Measurements from ENCODE around the gene AGPAT3. TPM values are rescaled to one million over a fixed set of nuclear protein-coding genes. Genes with fewer than 3 reads are reported as not detected.

The AGPAT3 gene
- polyA plus RNA-seq, 4 donors = 52.1 to 73.5 (median 61.4) TPM

- DNase-seq (ENCODE audit: low read depth in 4 of 4, low spot score in 2 of 4) = peak; percentile 48 to 78 (median 70)
These were observed 146.8 kb downstream of the AGPAT3 start, which contains the start of gene TRAPPC10 for GRCh38 chr21:44011579-44012473. TRAPPC10 (plus strand) TSS chr21:44012309; CDS start chr21:44012494, 185 bp downstream.

- DNase-seq (ENCODE audit: low read depth in 4 of 4, low spot score in 2 of 4) = no peak
These were observed 147.7 kb downstream of the AGPAT3 start for GRCh38 chr21:44012474-44013379.

- no peak for DNase-seq (ENCODE audit: low read depth in 4 of 4, low spot score in 2 of 4)
These were observed 148.5 kb downstream of the AGPAT3 start for GRCh38 chr21:44013380-44014088.

GRCh38 chr21:44017601-44018000 lies 152.6 kb downstream of the AGPAT3 start:
- DNase-seq (ENCODE audit: low read depth in 4 of 4, low spot score in 2 of 4) = no peak

GRCh38 chr21:44018127-44018526 lies 153.1 kb downstream of the AGPAT3 start:
- DNase-seq (ENCODE audit: low read depth in 4 of 4, low spot score in 2 of 4) = no peak

- no peak for DNase-seq (ENCODE audit: low read depth in 4 of 4, low spot score in 2 of 4)
These were observed 154.0 kb downstream of the AGPAT3 start for GRCh38 chr21:44018813-44019567.

GRCh38 chr21:44019568-44019958 lies 154.5 kb downstream of the AGPAT3 start:
- no peak for DNase-seq (ENCODE audit: low read depth in 4 of 4, low spot score in 2 of 4)

GRCh38 chr21:44020551-44020950 lies 155.5 kb downstream of the AGPAT3 start:
- no peak for DNase-seq (ENCODE audit: low read depth in 4 of 4, low spot score in 2 of 4)

- no peak for DNase-seq (ENCODE audit: low read depth in 4 of 4, low spot score in 2 of 4)
These were observed 156.0 kb downstream of the AGPAT3 start for GRCh38 chr21:44021064-44021463.

GRCh38 chr21:44024257-44024656 lies 159.2 kb downstream of the AGPAT3 start:
- no peak for DNase-seq (ENCODE audit: low read depth in 4 of 4, low spot score in 2 of 4)

GRCh38 chr21:44024887-44025353 lies 159.9 kb downstream of the AGPAT3 start:
- DNase-seq (ENCODE audit: low read depth in 4 of 4, low spot score in 2 of 4) = no peak

GRCh38 chr21:44027607-44028286 lies 162.7 kb downstream of the AGPAT3 start:
- no peak for DNase-seq (ENCODE audit: low read depth in 4 of 4, low spot score in 2 of 4)

- no peak for DNase-seq (ENCODE audit: low read depth in 4 of 4, low spot score in 2 of 4)
These were observed 163.2 kb downstream of the AGPAT3 start for GRCh38 chr21:44028287-44028659.

- no peak for DNase-seq (ENCODE audit: low read depth in 4 of 4, low spot score in 2 of 4)
These were observed 164.6 kb downstream of the AGPAT3 start for GRCh38 chr21:44029460-44030087.

- no peak for DNase-seq (ENCODE audit: low read depth in 4 of 4, low spot score in 2 of 4)
These were observed 170.2 kb downstream of the AGPAT3 start for GRCh38 chr21:44035244-44035643.

Measured in left renal cortex interstitium (tissue), 4 donors.